RWPE2 (cell line): ENCODE results near the gene CCL2.

ENCODE experiments used
- ATAC-seq: fragments of 200-7000 bp; cut with Tn5 transposase; 3 replicates; pipeline ENCODE4 v1.9.1; 2021; ENCODE audit warnings: low read depth
- DNase-seq: peaks from one replicate; pipeline ENCODE4 v3.0.0-alpha.2; 2020; ENCODE audit warnings: low spot score
- H3K27ac ChIP-seq: fragments of 450-650 bp; 2 replicates; pipeline ENCODE4 v1.5.1; 2017; ENCODE audit warnings: mild to moderate bottlenecking; ENCODE audit not compliant: poor library complexity, severe bottlenecking
- H3K27me3 ChIP-seq: fragments of 250-450 bp; sonication (Bioruptor Pico); 2 replicates; pipeline ENCODE4 v1.5.1; 2021; ENCODE audit warnings: mild to moderate bottlenecking, moderate library complexity; ENCODE audit not compliant: insufficient read depth, poor library complexity, severe bottlenecking
- H3K36me3 ChIP-seq: fragments of 250-450 bp; sonication (Bioruptor Pico); 2 replicates; pipeline ENCODE4 v1.5.1; 2020; ENCODE audit warnings: low read depth, mild to moderate bottlenecking, moderate library complexity
- H3K4me1 ChIP-seq: fragments of 250-450 bp; sonication (Bioruptor Pico); 2 replicates; pipeline ENCODE4 v1.5.1; 2021; ENCODE audit warnings: mild to moderate bottlenecking, moderate library complexity; ENCODE audit not compliant: insufficient read depth, poor library complexity, severe bottlenecking
- H3K4me3 ChIP-seq: fragments of 250-450 bp; sonication (Bioruptor Pico); 2 replicates; pipeline ENCODE4 v1.5.1; 2021; ENCODE audit warnings: mild to moderate bottlenecking, moderate library complexity; ENCODE audit not compliant: severe bottlenecking
- H3K9me3 ChIP-seq: fragments of 250-450 bp; sonication (Bioruptor Pico); 2 replicates; pipeline ENCODE4 v1.5.1; 2021; ENCODE audit warnings: mild to moderate bottlenecking, moderate library complexity; ENCODE audit not compliant: severe bottlenecking
- CTCF ChIP-seq: fragments of 450-650 bp; IDR thresholded peaks from one replicate; pipeline ENCODE4 v1.5.1; 2017; ENCODE audit warnings: mild to moderate bottlenecking, moderate library complexity; ENCODE audit not compliant: poor library complexity, severe bottlenecking

The CCL2 gene

GRCh38 chr17:34219405-34219804, 35.7 kb upstream of the CCL2 start:
- Histone ChIP-seq H3K27me3 (no peaks in the 10 kb centered on the region), H3K9me3 (no peaks in the 10 kb centered on the region), H3K4me3 (no peak overlapping the region), H3K27ac (no peak overlapping the region), H3K4me1 (no peaks in the 10 kb centered on the region), H3K36me3 (no peaks in the 10 kb centered on the region)
- no peak for TF ChIP-seq CTCF
- ATAC-seq (no peak), DNase-seq (no peak)

- H3K27ac ChIP-seq = no peak overlapping the region
- DNase-seq (no peak), ATAC-seq (no peak)
- H3K27me3 ChIP-seq = no peaks in the 10 kb centered on the region
- no peak for TF ChIP-seq CTCF
- H3K4me1 ChIP-seq = no peaks in the 10 kb centered on the region
- H3K4me3 ChIP-seq = no peak overlapping the region
- H3K9me3 ChIP-seq = no peaks in the 10 kb centered on the region
- H3K36me3 ChIP-seq = no peaks in the 10 kb centered on the region
These were observed 34.9 kb upstream of the CCL2 start for GRCh38 chr17:34220045-34220751.

- ATAC-seq (no peak), DNase-seq (no peak)
- no peaks in the 10 kb centered on the region for H3K27me3 ChIP-seq
- H3K4me3 ChIP-seq = no peak overlapping the region
- no peaks in the 10 kb centered on the region for H3K4me1 ChIP-seq
- no peak for TF ChIP-seq CTCF
- no peak overlapping the region for H3K27ac ChIP-seq
- no peaks in the 10 kb centered on the region for H3K9me3 ChIP-seq
- H3K36me3 ChIP-seq = no peaks in the 10 kb centered on the region
These were observed 34.2 kb upstream of the CCL2 start for GRCh38 chr17:34220752-34221395.

- no peaks in the 10 kb centered on the region for H3K9me3 ChIP-seq
- TF ChIP-seq CTCF = no peak
- no peaks in the 10 kb centered on the region for H3K27me3 ChIP-seq
- no peak for DNase-seq
- H3K36me3 ChIP-seq = no peaks in the 10 kb centered on the region
- H3K4me3 ChIP-seq = no peak overlapping the region
- H3K4me1 ChIP-seq = no peaks in the 10 kb centered on the region
- ATAC-seq = no peak
- H3K27ac ChIP-seq = no peak overlapping the region
These were observed 33.7 kb upstream of the CCL2 start for GRCh38 chr17:34221411-34221810.
